ENCODE results near the gene DNAI7.
A peak's percentile ranks its signal among the peaks of the same experiment; 100 is the strongest.

The DNAI7 gene

GRCh38 chr12:25202137-25202536 lies 7.2 kb upstream of the DNAI7 start:
- WGBS, 2 experiments (ENCODE audit: insufficient coverage in 2 of 2): 88 to 100% methylated on average over 2 of the region's 2 CpGs
- Histone ChIP-seq H3K4me1 (ENCODE audit: control insufficient read depth, insufficient read depth, low read length, poor library complexity, severe bottlenecking) (peaks cover 11% of the 10 kb centered on the region), H3K36me3 (ENCODE audit: control insufficient read depth, insufficient read depth, low read length) (peaks cover 29% of the 10 kb centered on the region), H3K27ac (ENCODE audit: low read depth, low read length, severe bottlenecking) (no peak overlapping the region), H3K9me3 (ENCODE audit: control insufficient read depth, low read length) (no peaks in the 10 kb centered on the region), H3K4me3 (ENCODE audit: extremely low read depth, insufficient read depth, low read length, poor library complexity, severe bottlenecking) (no peak overlapping the region)

GRCh38 chr12:25200703-25201102 lies 5.7 kb upstream of the DNAI7 start:
- H3K9me3 ChIP-seq (ENCODE audit: control insufficient read depth, low read length): no peaks in the 10 kb centered on the region
- H3K27ac ChIP-seq (ENCODE audit: low read depth, low read length, severe bottlenecking): no peak overlapping the region
- H3K4me1 ChIP-seq (ENCODE audit: control insufficient read depth, insufficient read depth, low read length, poor library complexity, severe bottlenecking): peaks cover 18% of the 10 kb centered on the region
- no peak overlapping the region for H3K4me3 ChIP-seq (ENCODE audit: extremely low read depth, insufficient read depth, low read length, poor library complexity, severe bottlenecking)
- 86 to 100% methylated on average over 1 of the region's 1 CpG for WGBS, 2 experiments (ENCODE audit: insufficient coverage in 2 of 2)
- H3K36me3 ChIP-seq (ENCODE audit: control insufficient read depth, insufficient read depth, low read length): peaks cover 22% of the 10 kb centered on the region

- Histone ChIP-seq H3K36me3 (ENCODE audit: control insufficient read depth, insufficient read depth, low read length) (peaks cover 10% of the 10 kb centered on the region), H3K4me3 (ENCODE audit: extremely low read depth, insufficient read depth, low read length, poor library complexity, severe bottlenecking) (no peak overlapping the region), H3K27ac (ENCODE audit: low read depth, low read length, severe bottlenecking) (no peak overlapping the region), H3K4me1 (ENCODE audit: control insufficient read depth, insufficient read depth, low read length, poor library complexity, severe bottlenecking) (peaks cover 18% of the 10 kb centered on the region), H3K9me3 (ENCODE audit: control insufficient read depth, low read length) (no peaks in the 10 kb centered on the region)
- 100% methylated on average over 1 of the region's 2 CpGs for WGBS, 2 experiments (ENCODE audit: insufficient coverage in 2 of 2)
Measured at GRCh38 chr12:25197608-25198007, 2.6 kb upstream of the DNAI7 start.

- peaks cover 6% of the 10 kb centered on the region for H3K4me1 ChIP-seq (ENCODE audit: control insufficient read depth, insufficient read depth, low read length, poor library complexity, severe bottlenecking)
- H3K4me3 ChIP-seq (ENCODE audit: extremely low read depth, insufficient read depth, low read length, poor library complexity, severe bottlenecking): peak overlapping the region; percentile 64
- peak overlapping the region; percentile 73 for H3K27ac ChIP-seq (ENCODE audit: low read depth, low read length, severe bottlenecking)
- H3K9me3 ChIP-seq (ENCODE audit: control insufficient read depth, low read length): no peaks in the 10 kb centered on the region
- peaks cover 2% of the 10 kb centered on the region for H3K36me3 ChIP-seq (ENCODE audit: control insufficient read depth, insufficient read depth, low read length)
- WGBS, 2 experiments (ENCODE audit: insufficient coverage in 2 of 2): 14 to 20% methylated on average over 7 to 8 of the region's 11 CpGs
Measured at GRCh38 chr12:25194722-25195055, 271 bp downstream of the DNAI7 start.

GRCh38 chr12:25194214-25194613 lies 746 bp downstream of the DNAI7 start:
- Histone ChIP-seq H3K4me1 (ENCODE audit: control insufficient read depth, insufficient read depth, low read length, poor library complexity, severe bottlenecking) (peaks cover 6% of the 10 kb centered on the region), H3K27ac (ENCODE audit: low read depth, low read length, severe bottlenecking) (peak overlapping the region; percentile 73), H3K4me3 (ENCODE audit: extremely low read depth, insufficient read depth, low read length, poor library complexity, severe bottlenecking) (no peak overlapping the region), H3K36me3 (ENCODE audit: control insufficient read depth, insufficient read depth, low read length) (no peaks in the 10 kb centered on the region), H3K9me3 (ENCODE audit: control insufficient read depth, low read length) (no peaks in the 10 kb centered on the region)
- WGBS, 2 experiments (ENCODE audit: insufficient coverage in 2 of 2): no CpG with 5 or more reads among the region's 1 CpG

- 97% methylated on average over 6 of the region's 6 CpGs for WGBS, 2 experiments (ENCODE audit: insufficient coverage in 2 of 2)
- Histone ChIP-seq H3K4me1 (ENCODE audit: control insufficient read depth, insufficient read depth, low read length, poor library complexity, severe bottlenecking) (no peaks in the 10 kb centered on the region), H3K4me3 (ENCODE audit: extremely low read depth, insufficient read depth, low read length, poor library complexity, severe bottlenecking) (no peak overlapping the region), H3K9me3 (ENCODE audit: control insufficient read depth, low read length) (no peaks in the 10 kb centered on the region), H3K27ac (ENCODE audit: low read depth, low read length, severe bottlenecking) (no peak overlapping the region), H3K36me3 (ENCODE audit: control insufficient read depth, insufficient read depth, low read length) (no peaks in the 10 kb centered on the region)
Measured at GRCh38 chr12:25190793-25191192, 4.2 kb downstream of the DNAI7 start.

GRCh38 chr12:25189656-25190055 lies 5.3 kb downstream of the DNAI7 start:
- no peaks in the 10 kb centered on the region for H3K4me1 ChIP-seq (ENCODE audit: control insufficient read depth, insufficient read depth, low read length, poor library complexity, severe bottlenecking)
- H3K36me3 ChIP-seq (ENCODE audit: control insufficient read depth, insufficient read depth, low read length): no peaks in the 10 kb centered on the region
- no peaks in the 10 kb centered on the region for H3K9me3 ChIP-seq (ENCODE audit: control insufficient read depth, low read length)
- H3K4me3 ChIP-seq (ENCODE audit: extremely low read depth, insufficient read depth, low read length, poor library complexity, severe bottlenecking): no peak overlapping the region
- no peak overlapping the region for H3K27ac ChIP-seq (ENCODE audit: low read depth, low read length, severe bottlenecking)

GRCh38 chr12:25187781-25188180 lies 7.2 kb downstream of the DNAI7 start:
- H3K36me3 ChIP-seq (ENCODE audit: control insufficient read depth, insufficient read depth, low read length): no peaks in the 10 kb centered on the region
- no peak overlapping the region for H3K4me3 ChIP-seq (ENCODE audit: extremely low read depth, insufficient read depth, low read length, poor library complexity, severe bottlenecking)
- no CpG with 5 or more reads among the region's 2 CpGs for WGBS, 2 experiments (ENCODE audit: insufficient coverage in 2 of 2)
- H3K9me3 ChIP-seq (ENCODE audit: control insufficient read depth, low read length): no peaks in the 10 kb centered on the region
- no peaks in the 10 kb centered on the region for H3K4me1 ChIP-seq (ENCODE audit: control insufficient read depth, insufficient read depth, low read length, poor library complexity, severe bottlenecking)
- no peak overlapping the region for H3K27ac ChIP-seq (ENCODE audit: low read depth, low read length, severe bottlenecking)

GRCh38 chr12:25186788-25187402 lies 8.1 kb downstream of the DNAI7 start:
- Histone ChIP-seq H3K9me3 (ENCODE audit: control insufficient read depth, low read length) (no peaks in the 10 kb centered on the region), H3K4me1 (ENCODE audit: control insufficient read depth, insufficient read depth, low read length, poor library complexity, severe bottlenecking) (no peaks in the 10 kb centered on the region), H3K27ac (ENCODE audit: low read depth, low read length, severe bottlenecking) (no peak overlapping the region), H3K4me3 (ENCODE audit: extremely low read depth, insufficient read depth, low read length, poor library complexity, severe bottlenecking) (no peak overlapping the region), H3K36me3 (ENCODE audit: control insufficient read depth, insufficient read depth, low read length) (no peaks in the 10 kb centered on the region)
- 90 to 94% methylated on average over 3 of the region's 3 CpGs for WGBS, 2 experiments (ENCODE audit: insufficient coverage in 2 of 2)

- WGBS, 2 experiments (ENCODE audit: insufficient coverage in 2 of 2): 86 to 100% methylated on average over 1 of the region's 4 CpGs
Measured at GRCh38 chr12:25186038-25186787, 8.7 kb downstream of the DNAI7 start.

GRCh38 chr12:25184132-25184531 lies 10.8 kb downstream of the DNAI7 start:
- no peaks in the 10 kb centered on the region for H3K9me3 ChIP-seq (ENCODE audit: control insufficient read depth, low read length)
- no peaks in the 10 kb centered on the region for H3K36me3 ChIP-seq (ENCODE audit: control insufficient read depth, insufficient read depth, low read length)
- WGBS, 2 experiments (ENCODE audit: insufficient coverage in 2 of 2): 57% methylated on average over 1 of the region's 2 CpGs; no CpG with 5 or more reads in 1 of the 2 experiments

More at GRCh38 chr12:25186038-25186787, 8.7 kb downstream of the DNAI7 start:
- Histone ChIP-seq H3K4me3 (ENCODE audit: extremely low read depth, insufficient read depth, low read length, poor library complexity, severe bottlenecking) (no peak overlapping the region), H3K36me3 (ENCODE audit: control insufficient read depth, insufficient read depth, low read length) (no peaks in the 10 kb centered on the region), H3K27ac (ENCODE audit: low read depth, low read length, severe bottlenecking) (no peak overlapping the region), H3K9me3 (ENCODE audit: control insufficient read depth, low read length) (no peaks in the 10 kb centered on the region), H3K4me1 (ENCODE audit: control insufficient read depth, insufficient read depth, low read length, poor library complexity, severe bottlenecking) (no peaks in the 10 kb centered on the region)

More at GRCh38 chr12:25184132-25184531, 10.8 kb downstream of the DNAI7 start:
- H3K27ac ChIP-seq (ENCODE audit: low read depth, low read length, severe bottlenecking): no peak overlapping the region
- H3K4me3 ChIP-seq (ENCODE audit: extremely low read depth, insufficient read depth, low read length, poor library complexity, severe bottlenecking): no peak overlapping the region
- no peaks in the 10 kb centered on the region for H3K4me1 ChIP-seq (ENCODE audit: control insufficient read depth, insufficient read depth, low read length, poor library complexity, severe bottlenecking)
